ENCODE results near the gene MRPS26.

GRCh38 chr20:3077618-3078134, 31.8 kb downstream of the MRPS26 start:
- TF ChIP-seq CTCF (conservative IDR thresholded peaks at IDR 0.05) (no peak), ZFX (IDR thresholded peaks at IDR 0.05) (no peak)

Measured in C4-2B (cell line).